NCI-H1417 (cell line): ENCODE measurements around the gene PAN3.

Experiments
- DNase-seq, 3 experiments: peaks; one replicate each; lab custom pipeline; 2025; lab: John Stamatoyannopoulos, UW

Gene PAN3

GRCh38 chr13:28220166-28220565 lies 81.8 kb downstream of the PAN3 start:
- no peak for DNase-seq

DNA sequence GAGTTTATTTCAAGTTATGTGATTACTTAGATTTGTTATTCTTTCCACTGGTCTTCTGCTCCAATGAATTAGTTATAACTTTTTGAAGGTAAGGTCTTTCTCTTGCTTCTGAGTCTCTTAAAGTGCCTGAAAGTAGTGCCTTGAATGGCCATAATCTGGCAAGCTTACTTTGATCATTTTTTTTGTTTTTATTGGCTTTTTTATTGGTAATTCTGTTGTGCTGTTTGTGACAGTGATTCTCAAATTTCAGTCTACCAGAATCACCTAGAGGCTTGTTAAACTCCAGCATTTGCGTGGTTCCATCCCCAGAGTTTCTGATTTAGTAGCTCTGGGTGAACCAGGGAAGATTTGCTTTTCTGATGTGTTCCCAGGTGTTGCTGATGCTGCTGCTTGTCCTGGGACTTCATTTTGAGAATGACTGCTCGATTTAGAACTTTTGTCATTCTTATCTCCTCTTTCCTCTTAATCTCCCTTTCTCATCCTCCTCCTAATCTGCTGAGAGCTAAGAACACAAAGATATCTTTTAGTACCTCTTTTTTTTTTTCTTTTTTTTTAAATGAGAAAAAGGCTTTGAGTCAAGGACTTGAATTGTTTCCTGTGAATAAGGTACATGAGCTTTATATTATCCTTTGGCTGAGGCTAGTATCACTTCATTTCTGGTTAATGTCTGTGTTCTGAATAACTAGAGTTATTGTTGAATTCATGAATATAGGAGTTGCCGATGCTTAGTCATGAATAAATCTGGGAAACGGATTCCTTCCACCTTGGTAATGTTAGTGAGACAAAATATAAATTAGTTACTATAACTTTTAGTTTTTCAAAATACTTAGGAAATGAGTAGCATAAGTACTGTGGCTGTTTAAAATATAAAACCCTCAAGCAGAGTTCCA lies 91.4 kb downstream of the PAN3 start:
- no peak for DNase-seq

DNA sequence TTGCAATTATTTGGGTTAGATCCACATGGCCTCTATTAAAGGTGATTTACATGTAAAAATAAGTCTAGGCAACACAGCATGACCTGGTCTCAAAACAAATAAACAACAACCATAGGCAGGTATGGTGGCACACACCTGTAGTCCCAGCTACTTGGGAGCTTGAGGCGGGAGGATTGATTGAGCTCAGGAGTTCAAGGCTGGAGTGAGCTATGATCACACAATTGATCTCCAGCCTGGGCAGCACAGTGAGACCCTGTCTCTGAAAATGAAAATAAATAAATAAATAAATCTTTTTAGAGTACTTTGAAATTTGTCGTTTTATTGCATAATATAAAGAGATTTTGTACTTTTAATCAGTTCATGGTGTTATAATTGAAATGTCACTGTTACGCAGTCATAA lies 93.3 kb downstream of the PAN3 start:
- no peak for DNase-seq

- no peak for DNase-seq
Observed at GRCh38 chr13:28237944-28238343, 99.6 kb downstream of the PAN3 start.

DNA sequence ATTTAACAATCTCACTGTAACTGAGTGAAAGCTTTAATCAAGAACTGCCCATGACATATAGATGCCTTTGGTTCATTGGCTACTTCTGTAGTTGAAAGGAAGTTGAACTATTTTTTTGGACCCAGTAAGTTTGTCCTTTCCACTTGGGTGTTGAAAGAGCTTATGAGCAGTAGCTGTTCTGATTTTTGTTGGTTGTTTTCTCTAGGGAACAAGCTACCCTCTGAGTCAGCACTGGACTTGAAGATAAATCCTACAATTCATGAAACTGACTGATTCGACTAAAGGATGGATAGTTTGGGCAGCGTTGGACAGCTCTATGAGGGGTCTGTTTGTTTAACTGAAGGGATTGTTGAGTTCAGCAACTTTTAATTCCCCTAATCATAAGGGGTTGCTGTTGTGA lies 101.0 kb downstream of the PAN3 start:
- no peak for DNase-seq

- no peak for DNase-seq
Observed at GRCh38 chr13:28245465-28245864, 107.1 kb downstream of the PAN3 start.

DNA sequence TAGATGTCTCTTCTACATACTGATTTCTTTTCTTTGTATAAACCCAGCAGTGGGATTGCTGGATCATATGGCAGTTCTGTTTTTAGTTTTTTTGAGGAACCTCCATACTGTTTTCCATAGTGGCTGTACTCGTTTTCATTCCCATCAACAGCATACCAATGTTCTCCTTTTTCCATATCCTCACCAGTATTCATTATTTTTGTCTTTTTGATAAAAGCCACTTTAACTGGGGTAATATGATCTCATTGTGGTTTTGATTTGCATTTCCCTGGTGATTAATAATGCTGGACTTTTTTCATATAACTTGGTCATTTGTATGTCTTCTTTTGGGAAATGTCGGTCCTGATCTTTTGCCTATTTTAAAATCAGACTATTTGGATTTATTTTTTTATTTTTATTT lies 108.5 kb downstream of the PAN3 start:
- no peak for DNase-seq

DNA sequence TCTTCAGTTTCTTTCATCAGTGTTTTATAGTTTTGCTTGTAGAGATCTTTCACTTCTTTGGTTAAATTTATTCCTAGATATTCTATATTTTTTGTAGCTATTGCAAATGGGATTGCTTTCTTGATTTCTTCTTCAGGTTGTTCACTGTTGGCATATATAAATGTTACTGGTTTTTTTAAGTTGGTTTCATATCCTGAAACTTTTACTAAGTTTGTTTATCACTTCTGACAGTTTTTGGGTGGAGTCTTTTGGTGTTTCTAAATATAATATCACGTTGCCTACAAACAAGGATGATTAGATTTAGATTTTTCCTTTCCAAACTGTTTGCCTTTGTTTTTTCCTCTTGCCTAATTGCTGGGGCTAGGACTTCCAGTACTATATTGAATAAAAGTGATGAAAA lies 109.7 kb downstream of the PAN3 start:
- no peak for DNase-seq

DNA sequence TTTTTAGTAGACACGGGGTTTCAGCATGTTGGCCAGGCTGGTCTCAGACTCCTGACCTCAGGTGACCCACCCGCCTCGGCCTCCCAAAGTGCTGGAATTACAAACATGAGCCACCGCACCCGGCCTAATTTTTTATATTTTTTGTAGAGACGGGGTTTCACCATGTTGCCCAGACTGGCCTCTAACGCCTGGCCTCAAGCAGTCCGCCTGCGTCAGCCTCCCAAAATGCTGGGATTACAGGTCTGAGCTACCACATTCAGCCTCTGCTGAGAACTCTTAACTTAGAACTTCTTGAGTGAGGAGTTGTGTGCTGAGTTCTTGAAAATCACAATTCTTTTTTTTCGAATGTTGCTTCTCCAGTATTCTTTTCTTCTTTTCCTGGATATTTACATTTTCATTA lies 112.2 kb downstream of the PAN3 start:
- DNase-seq = no peak

- DNase-seq = no peak
Observed at GRCh38 chr13:28251466-28251865, 113.1 kb downstream of the PAN3 start.

DNA sequence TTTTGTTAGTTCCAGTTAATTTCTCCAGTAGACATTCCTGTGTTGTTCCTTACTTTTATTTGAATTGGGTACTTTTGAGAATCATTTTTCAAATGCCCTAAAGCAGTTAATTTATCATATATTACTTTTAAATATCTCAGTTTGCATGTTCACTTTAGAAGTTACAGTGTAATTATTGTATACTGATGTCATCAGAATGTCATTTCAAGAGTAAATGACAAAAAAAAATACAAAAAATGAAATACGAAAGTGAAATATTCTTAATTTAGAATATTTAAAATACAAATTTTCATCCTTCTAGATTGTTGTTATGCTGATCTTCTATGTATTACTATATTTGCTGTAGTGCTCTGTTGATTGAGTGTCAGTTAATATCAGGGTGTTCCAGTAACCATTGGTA lies 114.2 kb downstream of the PAN3 start:
- no peak for DNase-seq

DNA sequence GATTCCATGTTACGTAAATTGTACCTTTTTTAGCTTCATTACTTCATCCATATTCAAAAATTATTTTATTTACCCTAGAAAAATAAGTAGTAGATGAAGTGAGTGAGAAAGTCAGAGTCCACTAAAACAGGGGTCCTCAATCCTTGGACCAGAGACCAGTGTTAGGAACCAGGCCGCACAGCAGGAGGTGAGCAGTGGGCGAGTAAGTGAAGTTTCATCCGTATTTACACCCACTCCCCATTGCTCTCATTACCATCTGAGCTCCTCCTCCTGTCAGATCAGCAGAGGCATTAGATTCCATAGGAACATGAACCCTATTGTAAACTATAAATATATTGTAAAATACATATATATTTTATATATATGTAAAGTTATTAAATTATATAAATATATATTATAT lies 119.0 kb downstream of the PAN3 start:
- no peak for DNase-seq

- no peak for DNase-seq
Observed at GRCh38 chr13:28258417-28258816, 120.1 kb downstream of the PAN3 start.

DNA sequence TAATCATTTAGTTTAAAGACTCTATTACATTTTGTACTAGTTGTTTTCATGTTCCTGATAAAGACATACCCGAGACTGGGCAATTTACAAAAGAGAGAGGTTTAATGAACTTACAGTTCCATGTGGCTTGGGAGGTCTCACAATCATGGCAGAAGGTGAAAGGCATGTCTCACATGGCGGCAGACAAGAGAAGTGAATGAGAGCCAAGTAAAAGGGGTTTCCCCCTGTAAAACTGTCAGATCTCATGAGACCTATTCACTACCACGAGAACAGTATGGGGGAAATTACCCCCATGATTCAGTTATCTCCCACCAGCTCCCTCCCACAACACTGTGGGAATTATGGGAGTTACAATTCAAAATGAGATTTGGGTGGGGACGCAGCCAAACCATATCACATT lies 129.2 kb downstream of the PAN3 start:
- no peak for DNase-seq

DNA sequence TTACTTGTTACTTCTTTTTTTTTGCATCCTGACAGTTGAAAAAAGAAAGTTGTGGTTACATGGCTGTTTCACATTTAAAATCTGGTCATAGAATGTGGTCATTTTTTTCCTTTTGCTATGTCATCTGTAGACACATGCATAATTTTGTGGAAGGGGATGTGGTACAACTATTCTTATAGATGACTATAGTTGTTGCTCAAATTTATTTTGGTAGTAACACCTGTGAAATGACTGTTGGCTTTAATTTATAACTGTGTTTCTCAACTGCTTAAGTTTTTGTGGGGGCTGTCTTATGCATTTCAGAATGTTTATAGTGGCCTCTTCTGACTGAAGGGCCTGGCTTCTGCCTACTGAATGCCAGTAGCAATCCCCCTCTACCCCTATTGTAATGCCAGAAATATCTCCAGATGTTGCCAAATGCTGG lies 130.5 kb downstream of the PAN3 start:
- DNase-seq = no peak

DNA sequence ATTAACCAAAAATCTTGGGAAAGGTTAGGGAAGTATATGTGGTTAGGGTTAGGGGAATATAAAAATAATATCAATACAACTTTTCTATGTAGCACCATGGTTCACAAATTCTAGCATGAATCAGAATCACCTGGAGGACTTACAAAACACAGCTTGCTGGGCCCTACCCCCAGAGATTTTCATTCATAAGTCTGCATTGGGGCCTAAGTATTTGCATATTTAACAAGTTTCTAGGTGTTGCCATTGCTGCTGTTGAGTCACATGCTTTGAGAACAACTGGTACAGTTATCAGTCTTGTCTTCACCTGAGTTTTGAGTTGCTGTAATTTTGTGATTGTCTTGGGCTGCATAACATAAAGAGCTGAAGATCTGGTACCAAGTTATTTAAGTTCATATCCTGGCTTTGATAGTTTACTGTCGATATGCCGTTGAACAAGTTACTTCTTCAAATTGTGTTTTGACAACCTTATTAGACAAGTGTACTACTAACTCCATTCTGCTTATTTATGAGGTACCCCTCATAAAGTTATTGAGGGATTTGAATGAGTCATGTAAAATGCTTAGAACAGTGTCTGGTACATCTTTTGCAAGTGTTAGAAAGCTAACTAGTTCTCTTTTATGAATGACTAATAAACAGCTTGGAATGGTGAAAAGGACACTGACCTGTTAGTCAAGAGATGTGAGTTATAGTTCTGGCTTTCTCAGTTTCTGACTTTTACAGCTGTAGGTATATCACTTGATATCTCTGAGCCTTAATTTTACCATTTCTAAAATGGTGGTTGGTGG lies 132.9 kb downstream of the PAN3 start:
- no peak for DNase-seq

DNA sequence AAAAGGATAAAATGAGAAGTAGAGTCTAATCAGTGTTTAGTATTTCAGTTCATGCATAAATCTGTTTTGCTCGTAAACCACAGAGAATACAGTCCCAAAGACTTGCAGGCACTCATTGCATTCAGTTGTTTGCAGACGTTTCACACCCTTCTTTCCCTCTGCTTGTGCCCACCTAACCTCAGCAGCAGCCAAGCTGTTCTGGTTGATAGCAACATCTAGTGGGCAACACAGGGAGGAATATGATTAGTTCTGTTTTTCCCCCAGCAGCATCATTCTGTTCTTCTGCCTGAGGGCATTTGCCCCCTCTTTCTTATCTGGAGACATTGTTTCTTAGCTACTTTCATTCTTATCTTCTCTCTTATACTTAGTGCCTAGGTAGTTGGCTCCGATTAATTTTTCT lies 135.6 kb downstream of the PAN3 start:
- DNase-seq = no peak

GRCh38 chr13:28282451-28282850 lies 144.1 kb downstream of the PAN3 start:
- DNase-seq = no peak

GRCh38 chr13:28283600-28283999 lies 145.3 kb downstream of the PAN3 start:
- DNase-seq = no peak

DNA sequence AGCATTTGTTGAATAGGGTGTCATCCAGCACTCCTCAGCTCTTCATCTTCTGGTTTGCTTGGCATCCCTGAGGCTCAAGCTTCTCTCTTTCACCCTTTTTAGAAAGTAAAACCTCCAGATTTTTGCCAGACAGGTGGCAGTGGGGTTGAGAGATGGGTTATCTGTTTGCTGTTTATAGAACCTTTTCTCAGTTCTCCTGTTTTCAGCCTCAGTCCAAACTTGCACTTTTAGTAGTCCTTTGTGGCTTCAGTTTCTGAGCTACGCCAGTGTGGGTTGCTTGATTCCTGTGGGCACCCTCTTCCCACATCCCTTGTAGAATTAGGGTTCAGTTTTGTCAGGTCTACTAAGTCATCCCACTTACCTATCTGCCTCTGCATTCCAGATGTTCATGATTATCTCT lies 147.9 kb downstream of the PAN3 start:
- DNase-seq = no peak

- no peak for DNase-seq
Observed at GRCh38 chr13:28297341-28297740, 159.0 kb downstream of the PAN3 start.

DNA sequence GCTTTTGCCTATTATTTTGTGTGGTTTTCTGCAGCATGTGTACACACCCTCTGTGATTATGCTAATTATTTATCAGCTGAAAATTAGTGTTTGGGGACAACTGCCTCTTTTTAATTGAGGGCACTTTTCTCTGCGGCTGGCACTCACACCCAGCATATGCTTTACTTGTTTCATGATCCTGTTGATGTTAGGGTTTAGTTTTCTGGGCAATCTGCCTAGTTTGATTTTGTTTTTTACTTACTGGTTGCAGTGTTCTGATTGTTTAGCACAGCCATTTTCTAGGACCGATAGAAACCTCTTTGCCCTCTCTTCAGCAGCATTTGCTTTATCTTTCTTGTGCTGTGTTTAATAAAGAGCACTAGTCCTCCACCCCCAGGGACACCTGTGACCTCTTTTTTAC lies 161.6 kb downstream of the PAN3 start:
- DNase-seq = no peak

- no peak for DNase-seq
Observed at GRCh38 chr13:28301839-28302238, 163.5 kb downstream of the PAN3 start.
